HepG2 (cell line): Measurements from ENCODE around the gene CLRN3.

Experiments used
- SETDB1 ChIP-seq: sonication (generic); formaldehyde crosslinking; IDR thresholded peaks from 2 replicates; pipeline ENCODE4 v1.5.1; 2020; ENCODE audit warnings: missing genetic modification reagents, mild to moderate bottlenecking, borderline replicate concordance
- SRSF9 ChIP-seq: fragments of 200-400 bp; formaldehyde crosslinking; IDR thresholded peaks from 2 replicates; pipeline ENCODE4 v1.6.1; 2018; ENCODE audit warnings: borderline replicate concordance, mild to moderate bottlenecking, low read depth, low read length; ENCODE audit not compliant: insufficient read depth, poor library complexity, severe bottlenecking
- TAF1 ChIP-seq: sonication (generic); formaldehyde crosslinking; IDR thresholded peaks from 2 replicates; pipeline ENCODE4 v1.4.0; 2020; ENCODE audit warnings: missing genetic modification reagents
- ZNF263 ChIP-seq: sonication (generic); formaldehyde crosslinking; IDR thresholded peaks from 2 replicates; pipeline ENCODE4 v1.4.0; 2020; ENCODE audit warnings: missing genetic modification reagents
- ZNF354B ChIP-seq: sonication (generic); formaldehyde crosslinking; IDR thresholded peaks from 2 replicates; pipeline ENCODE4 v1.8.0; 2022; ENCODE audit warnings: mild to moderate bottlenecking, missing genetic modification reagents
- TF ChIP-seq, protein P1 (sequence below): sonication (generic); formaldehyde crosslinking; IDR thresholded peaks from 2 replicates; pipeline ENCODE4 v1.8.0; 2022; ENCODE audit warnings: mild to moderate bottlenecking, missing genetic modification reagents, borderline replicate concordance

DNA sequence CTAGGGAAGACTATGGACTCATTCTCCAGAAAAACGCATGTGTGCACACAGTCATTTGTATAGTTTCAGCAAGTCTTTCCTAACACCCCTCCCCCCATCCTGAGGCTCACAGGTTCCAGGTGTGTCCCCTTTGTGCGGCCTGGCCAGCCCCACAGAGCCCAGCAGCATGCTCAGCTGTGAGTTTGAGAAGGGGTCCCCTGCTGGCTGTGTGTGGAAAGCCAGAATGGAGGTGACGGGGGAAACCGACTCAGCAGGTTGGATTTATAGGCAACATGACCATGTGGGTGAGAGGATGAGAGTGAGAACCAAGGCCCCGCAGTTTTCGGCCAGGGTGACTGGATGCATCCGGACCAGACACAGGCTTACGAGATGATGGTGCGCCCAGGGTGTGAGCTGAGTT, 24.1 kb upstream of the CLRN3 start:
- no peak for TF ChIP-seq SRSF9
- no peak for TF ChIP-seq TAF1 (CRISPR knock-in tag)
- TF ChIP-seq ZNF354B, result no peak
- TF ChIP-seq SETDB1 (CRISPR knock-in tag), result no peak
- TF ChIP-seq ZNF263 (CRISPR knock-in tag), result no peak
- TF ChIP-seq, protein P1, sequence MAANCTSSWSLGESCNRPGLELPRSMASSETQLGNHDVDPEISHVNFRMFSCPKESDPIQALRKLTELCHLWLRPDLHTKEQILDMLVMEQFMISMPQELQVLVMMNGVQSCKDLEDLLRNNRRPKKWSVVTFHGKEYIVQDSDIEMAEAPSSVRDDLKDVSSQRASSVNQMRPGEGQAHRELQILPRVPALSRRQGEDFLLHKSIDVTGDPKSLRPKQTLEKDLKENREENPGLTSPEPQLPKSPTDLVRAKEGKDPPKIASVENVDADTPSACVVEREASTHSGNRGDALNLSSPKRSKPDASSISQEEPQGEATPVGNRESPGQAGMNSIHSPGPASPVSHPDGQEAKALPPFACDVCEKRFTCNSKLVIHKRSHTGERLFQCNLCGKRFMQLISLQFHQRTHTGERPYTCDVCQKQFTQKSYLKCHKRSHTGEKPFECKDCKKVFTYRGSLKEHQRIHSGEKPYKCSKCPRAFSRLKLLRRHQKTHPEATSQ, result no peak
